Kidney tubule cell (primary cell): ENCODE results near the gene HELT.
"Not testable (repeated sequence)": the region's sequence is repeated elsewhere in the genome, so short reads cannot be mapped to it uniquely, and the experiment has no call there.

Experiments used
- DNase-seq: peaks from one replicate; pipeline ENCODE4 v3.0.0-alpha.2; 2018; ENCODE audit warnings: low spot score

The HELT gene, protein sequence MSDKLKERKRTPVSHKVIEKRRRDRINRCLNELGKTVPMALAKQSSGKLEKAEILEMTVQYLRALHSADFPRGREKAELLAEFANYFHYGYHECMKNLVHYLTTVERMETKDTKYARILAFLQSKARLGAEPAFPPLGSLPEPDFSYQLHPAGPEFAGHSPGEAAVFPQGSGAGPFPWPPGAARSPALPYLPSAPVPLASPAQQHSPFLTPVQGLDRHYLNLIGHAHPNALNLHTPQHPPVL

DNA sequence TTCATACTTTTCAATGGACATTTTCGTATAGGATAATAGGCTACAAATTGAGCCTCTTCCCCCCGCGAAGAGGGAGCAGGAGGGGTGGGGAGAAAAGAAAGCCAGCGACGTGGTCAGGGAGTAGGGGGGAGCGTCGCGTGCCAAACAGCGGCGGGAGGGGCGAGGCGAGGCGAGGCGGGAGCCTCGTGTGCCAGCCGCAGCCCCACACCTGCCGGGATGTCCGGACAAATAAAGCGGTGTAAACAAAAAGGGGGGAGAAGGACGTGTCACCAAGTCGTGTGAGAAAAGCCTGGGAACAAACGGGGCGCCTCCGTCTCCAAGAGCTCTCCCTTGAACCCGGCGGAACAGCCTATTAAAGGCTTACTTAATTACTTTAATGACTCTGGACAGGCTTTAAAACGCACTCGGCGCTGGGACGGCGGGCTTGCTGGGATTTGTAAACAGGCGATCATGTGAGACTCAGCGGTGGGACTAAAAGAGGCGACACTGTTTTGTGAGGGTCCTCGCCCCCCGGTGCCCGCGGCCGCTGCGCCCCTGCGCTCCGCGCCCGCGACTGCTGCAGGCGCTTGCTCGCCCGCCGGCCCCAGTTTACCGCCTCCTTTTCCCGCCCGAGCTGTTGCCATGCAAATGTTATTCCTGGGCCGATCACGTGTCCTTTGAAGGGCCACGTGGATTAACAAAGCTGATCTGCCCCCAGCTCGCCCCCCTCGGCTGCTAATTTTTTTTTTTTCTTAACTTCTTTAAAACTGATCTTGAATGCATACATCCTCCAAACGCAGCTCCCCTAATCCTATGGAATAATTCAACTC, at the start of gene HELT:
TSS of gene HELT (plus strand) at position 527 of the 809 bp plus-strand sequence. CDS start 439 bp downstream, outside the sequence.
- no peak for DNase-seq

DNA sequence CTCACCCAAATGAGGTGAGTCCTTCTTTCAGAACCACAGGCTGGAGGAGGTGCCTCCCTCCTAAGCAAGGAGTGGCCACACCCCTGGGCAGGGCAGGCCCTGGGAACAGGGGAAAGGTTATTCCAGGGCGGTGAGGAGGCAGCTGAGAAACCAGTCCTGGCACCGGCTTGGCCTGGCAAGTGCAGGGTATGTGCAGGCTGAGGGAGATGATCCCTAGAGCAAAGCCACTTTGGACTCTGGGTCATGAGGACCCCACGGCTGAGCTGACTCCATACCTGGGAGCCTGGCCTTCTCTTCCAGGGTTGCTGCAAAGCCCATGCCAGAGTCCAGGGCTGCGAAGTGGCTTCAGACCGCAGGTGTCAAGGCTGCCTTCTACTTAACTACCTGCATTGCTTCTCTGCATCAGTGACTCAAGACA, 49.5 kb upstream of the HELT start:
- DNase-seq: no peak

DNA sequence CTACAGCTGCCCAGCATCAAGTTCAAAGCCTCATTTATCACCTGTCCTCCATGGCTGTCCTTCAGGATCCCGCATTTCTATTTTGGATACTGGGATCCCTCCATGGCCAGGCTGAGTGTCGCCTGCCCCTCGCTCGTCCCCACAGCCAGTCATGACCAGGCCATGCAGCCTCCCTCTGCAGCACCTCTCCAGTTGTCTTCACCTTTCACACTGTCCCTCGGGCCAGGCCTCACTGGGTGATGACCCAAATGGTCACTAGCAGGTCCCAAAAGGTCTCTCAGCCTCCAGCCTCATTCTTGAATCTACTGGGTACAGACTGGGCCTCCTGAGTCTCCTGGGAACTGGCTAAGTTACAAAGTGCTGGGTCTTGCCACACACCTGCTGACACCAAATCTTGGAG, 48.7 kb upstream of the HELT start:
- no peak for DNase-seq

DNA sequence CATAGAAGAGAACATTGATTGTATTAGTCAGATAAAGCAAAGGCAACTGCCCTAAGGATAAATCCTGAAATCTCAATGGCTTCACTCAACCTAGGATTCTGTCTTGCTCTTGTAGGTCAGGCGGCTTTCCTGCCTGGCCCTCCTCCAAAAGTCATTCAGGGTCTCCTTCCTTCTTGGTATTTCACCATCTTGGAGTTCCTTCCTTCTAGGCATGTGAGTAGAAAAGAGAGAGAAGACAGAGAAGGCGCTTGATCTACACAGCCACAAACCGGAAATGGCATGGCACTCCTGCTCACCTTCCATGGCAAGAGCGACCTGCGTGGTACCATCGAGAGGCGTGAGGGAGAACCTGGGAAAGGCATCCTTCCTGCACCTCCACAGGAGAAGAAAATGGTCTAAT, 45.3 kb upstream of the HELT start:
- no peak for DNase-seq

DNA sequence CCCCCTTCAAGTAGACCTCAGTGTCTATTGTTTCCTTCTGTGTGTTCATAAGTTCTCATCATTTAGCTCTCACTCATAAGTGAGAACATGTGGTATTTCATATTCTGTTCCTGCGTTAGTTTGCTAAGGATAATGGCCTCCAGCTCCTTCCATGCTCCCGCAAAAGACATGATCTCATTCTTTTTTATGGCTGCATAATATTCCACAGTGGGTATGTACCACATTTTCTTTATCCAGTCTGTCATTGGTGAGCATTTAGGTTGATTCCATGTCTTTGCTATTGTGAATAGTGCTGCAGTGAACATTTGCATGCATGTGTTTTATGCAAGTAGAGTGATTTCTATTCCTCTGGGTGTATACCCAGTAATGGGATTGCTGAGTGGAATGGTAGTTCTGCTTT, 41.9 kb upstream of the HELT start:
- not testable (repeated sequence) for DNase-seq

DNA sequence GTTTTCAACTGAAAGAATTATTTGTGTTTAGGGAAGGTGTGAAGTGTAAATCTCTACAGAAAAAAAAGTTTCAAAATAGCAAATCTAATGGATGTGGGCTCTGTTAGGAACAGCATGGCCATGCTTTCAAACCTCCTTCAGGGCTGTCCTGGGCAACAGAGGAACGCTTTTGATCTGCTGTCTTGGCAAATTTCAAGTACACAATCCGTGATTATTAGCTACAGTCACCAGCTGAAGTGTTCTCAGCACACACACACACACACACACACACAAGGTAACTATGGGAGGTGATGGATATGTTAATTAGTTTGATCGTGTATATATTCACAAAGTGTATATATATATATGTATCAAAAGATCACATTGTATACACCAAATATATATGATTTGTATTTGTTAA, 40.5 kb upstream of the HELT start:
- DNase-seq: no peak

DNA sequence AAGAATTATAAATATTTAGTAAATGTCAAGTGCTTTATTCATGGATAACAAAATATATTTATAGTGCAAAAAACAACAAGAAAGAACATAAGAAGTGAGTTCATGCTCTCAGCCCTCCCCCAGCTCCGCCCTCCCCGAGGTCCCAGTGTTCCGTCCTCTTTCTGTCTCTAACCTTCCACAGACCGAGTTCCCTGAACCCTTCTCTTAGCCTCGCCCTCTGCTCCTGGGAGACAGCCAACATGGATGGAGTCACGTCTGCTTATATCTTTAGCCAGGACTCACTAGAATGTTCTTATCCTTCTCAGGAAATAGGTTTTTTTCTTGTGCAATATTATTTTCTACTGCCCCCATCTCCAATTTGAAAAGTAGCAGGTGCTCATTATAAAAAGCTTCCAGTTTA, 40.1 kb upstream of the HELT start:
- no peak for DNase-seq

DNA sequence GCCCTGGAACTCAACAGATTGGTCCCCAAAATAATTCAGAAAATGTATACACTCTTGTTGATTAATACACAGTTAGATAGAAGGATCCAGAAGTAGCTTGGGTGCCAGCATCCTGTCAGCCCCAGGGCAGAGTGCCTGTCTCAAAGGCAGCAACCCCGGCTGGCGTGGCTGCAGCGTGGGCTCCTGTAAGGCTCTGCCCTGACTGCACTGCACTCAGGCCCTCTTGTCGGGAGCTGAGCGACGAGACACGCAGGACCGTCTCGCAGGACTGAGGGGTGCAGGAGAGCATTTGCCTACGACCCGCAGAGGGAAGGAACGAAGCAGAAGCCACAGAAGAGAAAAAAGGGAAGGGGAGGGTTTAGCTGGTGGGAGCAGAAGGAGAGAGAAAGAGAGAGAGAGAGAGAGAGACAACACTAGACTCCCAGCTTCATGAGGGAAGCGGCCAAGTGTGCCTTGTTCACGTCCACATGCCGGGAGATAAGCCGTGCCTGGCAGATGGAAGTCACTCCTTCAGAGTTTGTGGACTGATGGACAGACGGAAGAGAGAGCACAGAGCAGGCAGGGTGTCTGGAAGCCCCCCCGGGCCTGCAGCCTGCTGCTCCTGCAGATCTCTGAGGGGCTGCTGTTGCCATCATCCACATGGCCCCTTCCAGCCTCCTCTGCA, 38.7 kb upstream of the HELT start:
- DNase-seq: no peak

DNA sequence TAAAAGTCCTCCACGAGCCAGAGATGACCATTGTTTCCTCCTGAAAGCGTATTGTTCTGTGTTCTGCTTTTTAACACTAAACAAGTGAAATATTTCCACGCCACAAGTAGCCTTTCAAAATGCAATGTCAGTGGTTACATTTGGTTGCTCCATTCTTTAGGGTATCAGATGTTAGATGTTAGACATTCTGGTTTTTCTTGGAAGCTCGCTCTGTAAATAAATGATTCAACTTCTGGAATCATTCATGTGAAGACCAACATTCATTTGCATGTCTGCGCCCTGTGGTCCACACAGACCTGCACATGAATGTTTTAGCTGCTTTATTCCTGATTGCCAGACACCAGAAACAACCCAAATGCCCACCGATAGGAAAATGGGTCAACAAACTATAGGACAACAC, 38.0 kb upstream of the HELT start:
- peak; percentile 28 for DNase-seq

DNA sequence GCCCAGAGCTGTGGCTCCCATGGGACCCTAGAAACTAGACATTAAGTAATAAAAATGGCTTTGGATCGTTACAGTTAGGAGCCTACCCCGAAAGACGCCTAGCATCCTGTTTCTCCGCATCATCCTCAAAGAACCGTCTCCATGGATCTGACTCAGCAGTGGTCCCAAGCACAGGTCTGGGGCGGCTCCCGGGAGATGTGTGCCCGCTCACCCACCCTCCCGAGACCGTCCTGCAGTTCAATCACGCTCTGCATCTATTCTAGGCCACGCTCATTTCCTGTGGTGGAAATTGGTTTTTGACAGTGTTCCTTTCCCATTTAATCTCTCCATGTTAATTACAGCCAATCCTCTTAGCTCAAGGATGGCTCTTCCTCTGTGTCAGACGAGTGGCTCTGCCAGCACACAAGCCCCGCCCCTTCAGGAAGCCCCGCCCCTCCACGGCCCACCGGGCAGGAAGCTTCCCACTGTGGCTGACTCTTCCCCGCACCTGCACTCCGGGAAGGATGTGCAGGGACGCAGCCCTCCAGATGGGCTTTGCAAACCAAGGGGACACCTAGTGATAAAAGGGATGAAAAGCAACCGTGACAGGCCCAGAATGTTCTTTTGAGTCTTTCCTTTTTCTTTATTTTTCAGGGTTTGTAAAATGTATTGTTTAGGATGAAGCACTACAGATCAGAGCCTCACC, 34.5 kb upstream of the HELT start:
- DNase-seq: peak; percentile 89

DNA sequence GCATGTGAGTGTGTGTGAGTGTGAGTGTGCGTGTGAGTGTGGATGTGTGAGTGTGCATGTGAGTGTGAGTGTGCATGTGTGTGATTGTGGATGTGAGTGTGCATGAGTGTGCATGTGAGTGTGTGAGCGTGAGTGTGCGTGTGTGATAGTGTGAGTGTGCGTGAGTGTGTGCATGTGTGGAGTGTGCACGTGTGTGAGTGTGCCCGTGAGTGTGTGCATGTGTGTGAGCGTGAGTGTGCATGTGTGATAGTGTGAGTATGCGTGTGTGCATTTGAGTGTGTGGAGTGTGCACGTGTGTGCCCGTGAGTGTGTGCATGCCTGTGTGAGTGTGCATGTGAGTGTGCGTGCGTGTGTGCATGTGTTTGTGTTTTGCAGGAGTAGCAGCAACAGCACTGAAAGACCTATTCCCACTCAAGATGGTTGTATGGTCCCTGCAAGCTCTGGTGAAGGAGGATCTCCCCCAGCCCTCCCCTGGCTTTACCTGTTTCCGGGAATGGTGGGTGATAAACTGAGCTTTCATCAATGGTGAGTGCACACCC, 30.7 kb upstream of the HELT start:
- DNase-seq: no peak

DNA sequence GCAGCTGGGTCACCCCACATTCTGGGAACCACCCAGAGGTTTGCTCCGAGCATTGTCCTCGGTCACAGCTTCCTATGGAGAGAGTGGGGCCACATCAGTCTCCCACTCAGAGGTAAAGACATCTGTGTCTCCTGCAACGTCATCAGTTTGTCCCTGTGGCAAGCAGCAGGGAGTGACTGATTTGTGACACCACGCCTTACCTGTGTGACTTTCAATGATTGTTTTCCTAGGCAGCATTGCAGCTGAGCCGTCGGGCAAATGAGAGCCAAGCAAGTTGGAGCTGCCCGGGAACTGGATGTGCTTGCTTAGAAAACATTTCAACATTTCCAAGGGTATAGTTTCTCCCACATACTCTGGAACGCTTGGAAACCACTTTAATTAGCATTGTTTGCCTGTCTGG, 29.7 kb upstream of the HELT start:
- DNase-seq: no peak

DNA sequence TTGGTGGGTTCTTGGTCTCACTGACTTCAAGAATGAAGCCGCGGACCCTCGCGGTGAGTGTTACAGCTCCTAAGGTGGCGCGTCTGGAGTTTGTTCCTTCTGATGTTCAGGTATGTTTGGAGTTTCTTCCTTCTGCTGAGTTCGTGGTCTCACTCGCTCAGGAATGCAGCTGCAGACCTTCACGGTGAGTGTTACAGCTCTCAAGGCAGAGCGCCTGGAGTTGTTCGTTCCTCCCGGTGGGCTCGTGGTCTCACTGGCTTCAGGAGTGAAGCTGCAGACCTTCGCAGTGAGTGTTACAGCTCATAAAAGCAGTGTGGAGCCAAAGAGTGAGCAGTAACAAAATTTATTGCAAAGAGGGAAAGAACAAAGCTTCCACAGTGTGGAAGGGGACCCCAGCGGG, 29.0 kb upstream of the HELT start:
- not testable (repeated sequence) for DNase-seq

DNA sequence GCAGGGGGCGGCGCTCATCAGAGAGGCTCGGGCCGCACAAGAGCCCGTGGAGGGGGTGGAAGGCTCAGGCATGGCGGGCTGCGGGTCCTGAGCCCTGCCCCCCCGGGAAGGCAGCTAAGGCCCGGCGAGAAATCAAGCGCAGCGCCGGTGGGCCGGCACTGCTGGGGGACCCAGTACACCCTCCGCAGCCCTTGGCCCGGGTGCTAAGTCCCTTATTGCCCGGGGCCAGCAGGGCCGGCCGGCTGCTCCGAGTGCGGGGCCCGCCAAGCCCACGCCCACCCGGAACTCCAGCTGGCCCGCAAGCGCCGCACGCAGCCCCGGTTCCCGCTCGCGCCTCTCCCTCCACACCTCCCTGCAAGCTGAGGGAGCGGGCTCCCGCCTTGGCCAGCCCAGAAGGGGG, 28.2 kb upstream of the HELT start:
- DNase-seq: not testable (repeated sequence)

DNA sequence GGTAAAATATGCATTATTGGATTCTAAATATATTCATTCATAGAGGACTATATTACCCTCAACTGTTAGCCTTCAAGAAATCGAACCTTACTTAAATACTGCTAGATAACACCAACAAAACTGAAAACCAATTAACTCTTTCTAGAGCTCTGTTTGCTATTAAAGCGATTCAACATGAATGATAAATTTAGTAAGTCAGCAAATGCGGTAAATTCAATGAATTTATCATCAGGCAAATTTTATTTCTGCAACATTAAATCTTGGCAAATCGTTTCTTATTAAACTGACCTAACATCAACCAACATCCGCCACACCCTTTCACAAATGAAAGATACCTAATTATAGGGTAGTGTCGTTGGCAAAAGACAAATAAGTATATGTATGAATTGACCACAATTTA, 26.4 kb upstream of the HELT start:
- no peak for DNase-seq

DNA sequence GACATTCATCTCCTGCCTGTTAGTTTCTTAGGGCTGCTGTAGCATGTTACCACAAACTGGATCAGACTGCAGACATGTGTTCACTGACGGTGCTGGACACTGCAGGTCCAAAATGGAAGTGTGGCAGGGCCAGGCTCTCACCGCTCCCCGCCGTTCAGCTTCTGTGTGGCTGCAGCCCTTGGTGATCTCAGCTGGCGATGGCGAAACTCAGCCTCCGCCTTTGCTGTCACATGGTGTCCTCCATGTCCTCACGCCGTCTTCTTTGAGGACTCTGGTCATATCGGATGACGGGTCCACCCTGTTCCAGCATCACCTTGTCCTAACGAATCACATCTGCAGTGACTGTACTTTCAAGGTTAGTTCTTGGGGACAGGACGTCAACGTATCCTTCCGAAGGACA, 25.9 kb upstream of the HELT start:
- DNase-seq: no peak

DNA sequence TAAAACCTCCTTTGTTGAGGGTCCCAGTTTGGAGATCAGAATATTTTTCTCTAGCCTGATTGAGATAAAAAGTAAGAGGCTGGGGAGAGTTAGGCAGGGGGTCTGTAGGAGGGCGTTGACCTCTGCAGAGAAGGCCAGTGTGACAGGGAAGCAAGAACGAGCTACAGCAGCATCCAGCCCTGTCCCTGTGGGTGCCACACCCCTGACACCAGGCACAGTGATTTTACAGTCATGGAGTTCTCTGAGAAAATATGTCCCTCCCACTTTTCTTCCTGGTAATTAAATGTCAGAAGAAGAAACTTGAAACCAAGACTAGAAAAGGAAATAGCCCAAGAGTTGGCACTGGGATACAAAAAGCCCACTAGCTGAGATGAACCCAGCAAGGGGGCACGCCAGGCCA, 25.0 kb upstream of the HELT start:
- no peak for DNase-seq

DNA sequence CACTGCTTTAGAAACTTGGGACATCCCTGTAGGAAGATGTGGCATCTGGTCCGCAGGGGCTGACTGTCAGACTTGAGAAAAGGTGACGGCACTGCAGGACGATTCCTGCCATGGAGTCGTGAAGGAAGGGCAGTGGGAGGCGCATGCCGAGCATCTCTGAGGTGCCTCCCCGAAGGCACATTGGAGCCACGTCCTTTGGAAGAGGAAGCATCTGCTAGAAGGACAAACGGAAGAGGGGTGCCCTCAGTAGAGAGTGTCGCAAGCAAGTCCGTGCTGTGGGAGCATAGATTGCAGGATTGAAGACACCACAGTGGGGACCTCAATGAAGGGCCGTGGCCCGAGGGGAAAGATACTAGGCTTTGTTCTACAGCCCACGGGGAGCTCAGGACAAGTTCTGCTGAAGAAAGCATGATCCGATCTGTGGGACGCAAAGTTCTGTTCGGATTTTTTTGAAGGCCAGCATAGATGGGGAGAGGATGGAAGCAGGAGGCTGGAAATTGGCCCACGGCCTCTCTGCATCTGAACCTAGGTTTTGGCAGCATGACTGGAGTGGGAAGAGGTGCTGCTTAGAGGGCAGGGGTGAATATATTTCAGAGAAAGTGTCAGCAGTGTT, 24.2 kb upstream of the HELT start:
- no peak for DNase-seq

DNA sequence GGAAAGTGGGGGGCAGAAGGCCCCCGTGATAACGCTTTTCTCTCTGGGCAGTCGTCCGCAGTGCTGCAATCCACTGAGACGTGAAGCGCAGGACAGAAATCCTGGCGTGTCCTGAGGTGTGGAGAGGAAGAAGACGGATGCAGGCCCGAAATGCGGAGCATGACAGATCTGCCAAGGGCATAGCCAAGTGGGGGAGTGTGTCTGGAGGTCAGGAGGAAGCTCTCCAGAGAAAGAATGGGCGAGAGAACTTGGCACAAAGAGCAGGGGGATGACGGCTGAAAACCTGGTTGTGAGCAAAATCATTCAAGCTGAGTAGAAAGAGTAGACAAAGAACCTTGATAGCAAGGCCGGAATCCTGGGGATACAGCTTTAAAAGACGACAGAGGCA, 23.7 kb upstream of the HELT start:
- no peak for DNase-seq

DNA sequence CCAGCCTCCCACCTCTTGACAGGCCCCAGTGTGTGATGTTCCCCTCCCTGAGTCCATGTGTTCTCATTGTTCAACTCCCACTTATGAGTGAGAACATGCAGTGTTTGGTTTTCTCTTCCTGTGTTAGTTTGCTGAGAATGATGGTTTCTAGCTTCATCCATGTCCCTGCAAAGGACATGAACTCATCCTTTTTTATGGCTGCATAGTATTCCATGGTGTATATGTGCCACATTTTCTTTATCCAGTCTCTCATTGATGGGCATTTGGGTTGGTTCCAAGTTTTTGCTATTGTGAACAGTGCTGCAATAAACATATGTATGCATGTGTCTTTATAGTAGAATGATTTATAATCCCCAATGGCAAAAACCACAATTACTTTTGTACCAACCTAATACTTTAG, 20.6 kb upstream of the HELT start:
- DNase-seq: not testable (repeated sequence)

DNA sequence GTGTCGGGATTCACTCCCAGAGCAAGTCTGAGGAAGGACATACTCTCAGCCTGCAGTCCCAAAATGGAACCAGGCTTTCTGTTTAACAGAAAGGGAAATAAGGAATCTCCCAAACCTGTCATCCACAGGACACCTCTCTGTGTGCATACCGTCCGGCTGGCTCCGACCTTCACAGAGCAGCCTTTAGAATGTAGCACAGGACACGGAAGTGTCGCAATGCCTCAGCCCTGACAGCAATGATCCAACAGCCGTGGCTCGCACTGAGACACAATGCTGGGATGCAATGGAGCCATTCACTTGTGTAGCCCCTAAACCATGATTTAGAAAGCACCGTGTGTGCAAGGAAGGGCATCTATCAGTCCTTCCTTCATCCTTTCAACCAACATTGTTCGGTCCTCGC, 15.5 kb upstream of the HELT start:
- no peak for DNase-seq
